IMR-90 (cell line): ENCODE measurements around the gene ISOC2. TPM values are rescaled to one million over a fixed set of nuclear protein-coding genes. Genes with fewer than 3 reads are reported as not detected.

Experiments used
- ATAC-seq: fragments of 200-7000 bp; cut with Tn5 transposase; 2 replicates; pipeline ENCODE4 v1.9.1; 2020; ENCODE audit warnings: low read depth, mild to moderate bottlenecking, moderate library complexity
- BruUV-seq: library from RNA; stranded (reverse); fragments of 400-500 nt; replicated peaks from 2 replicates; lab custom pipeline; 2021; lab: Mats Ljungman, UMichigan
- CTCF ChIA-PET: fragments of 300-600 bp; formaldehyde crosslinking; extraction: SDS; loops from one replicate; lab custom pipeline; 2021; ENCODE audit warnings: antibody characterized with exemption; lab: Yijun Ruan, JAX
- POLR2A ChIA-PET: fragments of 300-600 bp; sonication (Branson Sonifier 250); formaldehyde crosslinking; loops from one replicate; lab custom pipeline; 2022; ENCODE audit warnings: antibody characterized with exemption; ENCODE audit not compliant: unreplicated experiment; lab: Charles Lee
- DNase-seq: peaks from one replicate; pipeline ENCODE4 v3.0.0; 2013
- H2AFZ ChIP-seq: replicated peaks from 2 replicates; pipeline ENCODE3; 2013; ENCODE audit warnings: low read length, mild to moderate bottlenecking; ENCODE audit not compliant: poor library complexity
- H2AK5ac ChIP-seq: 2 replicates; pipeline ENCODE4 v1.6.1; 2013; ENCODE audit warnings: low read depth, low read length, inconsistent platforms
- H2AK9ac ChIP-seq: replicated peaks from 2 replicates; pipeline ENCODE3; 2013; ENCODE audit warnings: mild to moderate bottlenecking, low read depth, low read length, moderate library complexity; ENCODE audit not compliant: poor library complexity
- H2BK120ac ChIP-seq: 2 replicates; pipeline ENCODE4 v1.6.1; 2013; ENCODE audit warnings: low read depth, low read length, inconsistent platforms
- H2BK15ac ChIP-seq: 3 replicates; pipeline ENCODE4 v1.6.1; 2013; ENCODE audit warnings: low read depth, low read length, inconsistent platforms
- H2BK20ac ChIP-seq: 2 replicates; pipeline ENCODE4 v1.6.1; 2013; ENCODE audit warnings: low read depth, mild to moderate bottlenecking, inconsistent platforms, low read length, moderate library complexity
- H2BK5ac ChIP-seq: 2 replicates; pipeline ENCODE4 v1.6.1; 2013; ENCODE audit warnings: mild to moderate bottlenecking, low read depth, low read length, inconsistent platforms; ENCODE audit not compliant: poor library complexity, severe bottlenecking
- H3K14ac ChIP-seq: replicated peaks from 2 replicates; pipeline ENCODE4 v1.6.1; 2013; ENCODE audit warnings: low read depth, low read length, inconsistent platforms
- H3K18ac ChIP-seq: 2 replicates; pipeline ENCODE4 v1.6.1; 2013; ENCODE audit warnings: low read depth, low read length, control low read depth
- H3K23ac ChIP-seq: 2 replicates; pipeline ENCODE4 v1.6.1; 2013; ENCODE audit warnings: low read depth, low read length, inconsistent platforms
- H3K27ac ChIP-seq: 2 replicates; pipeline ENCODE4 v1.5.1; 2013; ENCODE audit warnings: mild to moderate bottlenecking, control low read depth, low read length; ENCODE audit not compliant: insufficient read depth
- H3K27me3 ChIP-seq: 2 replicates; pipeline ENCODE4 v1.6.1; 2013; ENCODE audit warnings: low read length; ENCODE audit not compliant: control insufficient read depth, insufficient read depth
- H3K36me3 ChIP-seq: 2 replicates; pipeline ENCODE4 v1.6.1; 2013; ENCODE audit warnings: low read length, mixed read lengths; ENCODE audit not compliant: control insufficient read depth, insufficient read depth
- H3K4ac ChIP-seq: 2 replicates; pipeline ENCODE4 v1.6.1; 2013; ENCODE audit warnings: low read depth, low read length, inconsistent platforms
- H3K4me1 ChIP-seq: 2 replicates; pipeline ENCODE4 v1.6.1; 2013; ENCODE audit warnings: low read length, mixed read lengths; ENCODE audit not compliant: control insufficient read depth, insufficient read depth
- H3K4me2 ChIP-seq: 2 replicates; pipeline ENCODE4 v1.6.1; 2013; ENCODE audit warnings: low read depth, mild to moderate bottlenecking, control low read depth, low read length, moderate library complexity
- H3K4me3 ChIP-seq: 2 replicates; pipeline ENCODE4 v1.5.1; 2013; ENCODE audit warnings: low read depth, mild to moderate bottlenecking, control low read depth, low read length, moderate library complexity; ENCODE audit not compliant: insufficient read depth
- H3K56ac ChIP-seq: 2 replicates; pipeline ENCODE4 v1.6.1; 2013; ENCODE audit warnings: low read length, inconsistent platforms; ENCODE audit not compliant: insufficient read depth; ENCODE audit errors: extremely low read depth
- H3K79me1 ChIP-seq, 2 experiments: 2 replicates each; pipeline ENCODE4 v1.6.1; 2013; ENCODE audit warnings: low read length in 2 of 2, inconsistent platforms in 1 of 2, low read depth in 1 of 2
- H3K9ac ChIP-seq: 2 replicates; pipeline ENCODE4 v1.6.1; 2013; ENCODE audit warnings: low read depth, low read length, control low read depth
- H3K9me1 ChIP-seq: 2 replicates; pipeline ENCODE4 v1.6.1; 2013; ENCODE audit warnings: low read length, inconsistent platforms; ENCODE audit not compliant: insufficient read depth
- H3K9me3 ChIP-seq: 2 replicates; pipeline ENCODE4 v1.6.1; 2013; ENCODE audit warnings: low read length; ENCODE audit not compliant: control insufficient read depth, insufficient read depth
- H4K20me1 ChIP-seq: 2 replicates; pipeline ENCODE4 v1.6.1; 2013; ENCODE audit warnings: low read length, inconsistent platforms; ENCODE audit not compliant: insufficient read depth
- H4K5ac ChIP-seq: 2 replicates; pipeline ENCODE4 v1.6.1; 2013; ENCODE audit warnings: mild to moderate bottlenecking, low read depth, low read length, control low read depth
- H4K8ac ChIP-seq, 2 experiments: 2 replicates each; pipeline ENCODE4 v1.6.1; 2013; ENCODE audit warnings: low read depth in 2 of 2, low read length in 2 of 2, control low read depth in 1 of 2, inconsistent platforms in 1 of 2
- H4K91ac ChIP-seq: 2 replicates; pipeline ENCODE4 v1.6.1; 2013; ENCODE audit warnings: low read depth, low read length, inconsistent platforms; ENCODE audit not compliant: insufficient read depth
- CTCF ChIP-seq: conservative IDR thresholded peaks from 2 replicates; pipeline ENCODE4 v1.5.1; 2012; ENCODE audit warnings: mild to moderate bottlenecking, low read depth, low read length, improper control_type of control experiment
- FOS ChIP-seq: fragments of 150-350 bp; IDR thresholded peaks from 2 replicates; pipeline ENCODE4 v1.6.1; 2016; ENCODE audit warnings: low read depth, low read length
- NFE2L2 ChIP-seq: fragments of 150-350 bp; IDR thresholded peaks from 2 replicates; pipeline ENCODE4 v1.6.1; 2016; ENCODE audit warnings: low read depth, mild to moderate bottlenecking, low read length
- WGBS, 2 experiments: methylation state at CpG; one replicate each; pipeline versions ENCODE4 v1.1.5 to v1.1.7; 2013; ENCODE audit warnings: missing lambda C conversion rate in 2 of 2; ENCODE audit not compliant: insufficient read length in 1 of 2; ENCODE audit errors: extremely low coverage in 2 of 2; 5-methylcytosine and 5-hydroxymethylcytosine counted together
- dilution Hi-C: fragments of 300-500 bp; cut with HindIII; formaldehyde crosslinking; loops from one replicate; pipeline ENCODE4 v1.14.3; 2018; ENCODE audit warnings: low sequenced_read_pairs; ENCODE audit not compliant: unreplicated experiment
- in situ Hi-C: fragments of 300-500 bp; cut with MboI; formaldehyde crosslinking; loops from 3 replicates; pipeline ENCODE4 v1.14.3; 2019; ENCODE audit warnings: low sequenced_read_pairs, inconsistent platforms, mixed read lengths
- intact Hi-C: fragments of 100-400 bp; cut with micrococcal nuclease; formaldehyde crosslinking; loops from 2 replicates; pipeline ENCODE4 v1.10.0; 2022
- polyA plus RNA-seq, 3 experiments: library from polyadenylated mRNA; depleted of rRNA; stranded (reverse); fragments of >200 nt; gene quantifications; 2 replicates each; pipeline ENCODE4 v1.2.3, GENCODE V29; 2012; ENCODE audit warnings: low replicate concordance in 1 of 3
- total RNA-seq: library from RNA; depleted of rRNA; stranded (reverse); fragments of >200 nt; gene quantifications from 2 replicates; pipeline ENCODE4 v1.2.3, GENCODE V29; 2012

ISOC2 gene
- total and polyA plus RNA-seq, 2 of the 4 experiments (the other 2 are of a cell fraction) = 56.1 to 82.1 TPM

DNA sequence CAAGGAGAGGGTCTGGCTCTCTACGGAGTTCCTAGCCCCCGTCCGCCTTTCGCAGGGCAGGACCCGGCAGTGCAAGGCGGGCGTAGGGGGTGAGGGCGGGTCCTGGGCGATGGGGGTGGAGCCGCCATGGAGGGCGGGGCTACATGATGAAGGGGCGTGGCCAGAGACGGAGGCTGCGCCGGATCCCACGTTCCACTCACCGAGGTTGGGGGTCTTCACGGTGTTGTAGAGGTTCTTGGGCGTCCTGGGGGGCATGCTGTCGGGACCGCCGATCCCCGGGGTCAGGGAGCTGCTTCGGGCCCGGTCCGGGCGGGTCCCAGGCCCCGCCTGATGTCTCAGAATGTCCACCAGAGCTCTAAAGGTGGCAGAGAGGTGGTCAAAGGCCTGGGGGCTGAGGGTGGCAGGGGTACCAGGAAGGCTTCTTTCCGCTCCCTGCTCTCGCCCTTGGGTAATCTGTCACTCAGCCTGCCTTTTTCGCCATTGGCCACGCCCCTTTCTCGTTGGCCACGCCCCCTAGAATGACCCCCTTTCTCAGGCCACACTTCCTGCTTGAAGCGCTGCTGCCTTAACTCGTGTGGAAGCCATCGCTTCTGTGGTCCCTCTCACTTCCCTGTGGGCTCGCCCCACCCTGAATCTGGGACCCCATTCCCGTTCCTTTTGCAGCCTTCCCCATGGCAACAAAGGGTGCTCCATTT is 20.9 kb downstream of the ISOC2 start:
- Histone ChIP-seq H3K36me3 (no peaks in the 10 kb centered on the region), H2AK9ac (no peak overlapping the region), H3K79me1 (no peaks in the 10 kb centered on the region), H4K91ac (no peak overlapping the region), H4K5ac (no peak overlapping the region), H3K9ac (no peak overlapping the region), H3K4me2 (no peak overlapping the region), H3K4me1 (no peaks in the 10 kb centered on the region), H2BK15ac (no peak overlapping the region), H2AFZ (peak overlapping the region; percentile 8), H3K9me3 (no peaks in the 10 kb centered on the region), H2AK5ac (no peak overlapping the region), H4K8ac (no peak overlapping the region), H3K4ac (no peak overlapping the region), H2BK20ac (no peak overlapping the region), H3K27ac (no peak overlapping the region), H3K27me3 (peaks cover 60% of the 10 kb centered on the region), H2BK120ac (no peak overlapping the region), H4K20me1 (no peaks in the 10 kb centered on the region), H3K4me3 (no peak overlapping the region), H2BK5ac (no peak overlapping the region), H3K23ac (no peak overlapping the region), H3K56ac (no peak overlapping the region), H3K14ac (no peak overlapping the region), H3K18ac (no peak overlapping the region), H3K9me1 (no peaks in the 10 kb centered on the region; the same call in 1 of the 2 replicates)
- ChIA-PET POLR2A (no interaction called here), CTCF (no interaction called here)
- no peak for DNase-seq
- 7% methylated on average over 11 of the region's 39 CpGs; no CpG with 5 or more reads in 1 of the 2 experiments for WGBS, 2 experiments
- TF ChIP-seq FOS (no peak), NFE2L2 (no peak), CTCF (no peak)
- ATAC-seq = no peak
- in situ Hi-C loops = no loop called here
- no TSS peak for BruUV-seq
- intact Hi-C loops = no loop called here
- dilution Hi-C loops = no loop called here
